Adrenal gland (tissue), 5 donors: Measurements from ENCODE around the gene SDK1.

Experiments
- CTCF ChIP-seq, 6 experiments: fragments of 450-650 bp in 4 of 6; fragments of 200-600 bp in 2 of 6; sonication (generic) in 1 of 6; IDR thresholded peaks; 1 replicate in 5 of 6; 2 replicates in 1 of 6; pipeline versions ENCODE4 v1.5.1 to v1.8.0; 2016 to 2021; ENCODE audit warnings: antibody characterized with exemption in 6 of 6, mild to moderate bottlenecking in 2 of 6, moderate library complexity in 1 of 6
- POLR2A ChIP-seq, 2 donors: fragments of 450-650 bp; IDR thresholded peaks; one replicate each; pipeline ENCODE4 v1.6.1; 2017; ENCODE audit warnings: antibody characterized with exemption in 2 of 2, mild to moderate bottlenecking in 2 of 2, moderate library complexity in 1 of 2
- donor health status: DM: no; HTN: no; CAD: no.

DNA sequence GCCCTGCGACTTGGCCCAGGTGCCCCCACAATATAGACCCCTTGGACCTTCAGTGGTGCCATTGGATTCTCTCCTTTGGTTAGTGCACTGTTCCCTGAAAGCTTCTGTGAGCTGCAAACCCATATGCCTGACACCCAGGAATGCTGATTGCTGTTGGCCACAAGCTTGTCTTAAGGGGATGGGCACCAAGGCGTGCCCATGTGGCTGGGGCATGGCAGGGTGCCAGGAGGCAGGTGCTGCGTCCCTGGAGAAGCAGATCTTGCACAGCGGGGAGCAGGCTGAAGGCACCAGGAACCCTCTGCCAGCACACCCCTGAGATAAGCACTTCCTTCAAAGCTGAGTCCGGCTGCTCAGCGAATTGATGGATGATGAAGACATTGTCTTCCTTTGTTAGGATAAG lies 411.8 kb downstream of the SDK1 start:
- TF ChIP-seq CTCF (IDR thresholded peaks at IDR 0.05) (no peak), POLR2A (IDR thresholded peaks at IDR 0.05) (no peak)
